H1 (cell line): Measurements from ENCODE around the gene ERICH3. TPM values are rescaled to one million over a fixed set of nuclear protein-coding genes. Genes with fewer than 3 reads are reported as not detected.

Experiments
- CTCF ChIA-PET: fragments of 300-600 bp; sonication (Branson Sonifier 250); formaldehyde crosslinking; loops from one replicate; lab custom pipeline; 2021; ENCODE audit not compliant: partially characterized antibody; lab: Charles Lee
- POLR2A ChIA-PET: fragments of 300-600 bp; sonication (Branson Sonifier 250); formaldehyde crosslinking; loops from one replicate; lab custom pipeline; 2021; ENCODE audit warnings: inconsistent platforms; ENCODE audit not compliant: partially characterized antibody; lab: Charles Lee
- DNase-seq, 2 experiments: peaks; one replicate each; pipeline versions ENCODE4 v3.0.0 to v3.0.0-alpha.2; 2010 to 2022; ENCODE audit warnings: low spot score in 2 of 2, low read depth in 1 of 2, mixed read lengths in 1 of 2
- FAIRE-seq: peaks from 2 replicates; lab custom pipeline; 2011; peaks lifted over from hg19 to GRCh38; lab: Jason Lieb, UNC
- H2AFZ ChIP-seq: 2 replicates; pipeline ENCODE4 v1.8.1; 2012; ENCODE audit warnings: low read length, inconsistent platforms
- H2AK5ac ChIP-seq: 2 replicates; pipeline ENCODE4 v1.6.1; 2013; ENCODE audit warnings: low read depth, low read length
- H2BK120ac ChIP-seq: replicated peaks from 2 replicates; pipeline ENCODE3; 2013; ENCODE audit warnings: low read depth, low read length, inconsistent platforms
- H2BK12ac ChIP-seq: 2 replicates; pipeline ENCODE4 v1.6.1; 2013; ENCODE audit warnings: low read depth, low read length
- H2BK15ac ChIP-seq: 2 replicates; pipeline ENCODE4 v1.6.1; 2013; ENCODE audit warnings: low read length
- H2BK20ac ChIP-seq: 2 replicates; pipeline ENCODE4 v1.6.1; 2013; ENCODE audit warnings: low read length
- H2BK5ac ChIP-seq: 2 replicates; pipeline ENCODE4 v1.6.1; 2013; ENCODE audit warnings: low read depth, low read length
- H3K14ac ChIP-seq: 2 replicates; pipeline ENCODE4 v1.6.1; 2013; ENCODE audit warnings: inconsistent platforms; ENCODE audit not compliant: insufficient read length
- H3K18ac ChIP-seq: 2 replicates; pipeline ENCODE4 v1.6.1; 2013; ENCODE audit warnings: low read length; ENCODE audit errors: extremely low read depth
- H3K23ac ChIP-seq: 2 replicates; pipeline ENCODE4 v1.6.1; 2013; ENCODE audit warnings: inconsistent platforms; ENCODE audit not compliant: insufficient read length
- H3K23me2 ChIP-seq: 2 replicates; pipeline ENCODE4 v1.6.1; 2013; ENCODE audit warnings: low read depth, low read length
- H3K27ac ChIP-seq: 2 replicates; pipeline ENCODE4 v1.6.1; 2011; ENCODE audit warnings: low read depth, low read length, inconsistent platforms
- H3K27me3 ChIP-seq, 4 experiments: replicated peaks in 1 of 4; 1 replicate in 1 of 4; 2 replicates in 3 of 4; pipeline versions ENCODE4 v1.6.1 to v1.8.1; 2011 to 2013; ENCODE audit warnings: low read length in 3 of 4, mild to moderate bottlenecking in 3 of 4, inconsistent platforms in 2 of 4, mixed read lengths in 2 of 4, moderate library complexity in 1 of 4; ENCODE audit not compliant: control insufficient read depth in 3 of 4, insufficient read depth in 3 of 4; ENCODE audit errors: extremely low read depth in 1 of 4
- H3K36me3 ChIP-seq, 4 experiments: 2 replicates each; pipeline versions ENCODE4 v1.6.1 to v1.8.1; 2011 to 2013; ENCODE audit warnings: mild to moderate bottlenecking in 4 of 4, low read length in 3 of 4, moderate library complexity in 2 of 4, control low read depth in 1 of 4, inconsistent platforms in 1 of 4; ENCODE audit not compliant: insufficient read depth in 4 of 4, control insufficient read depth in 2 of 4
- H3K4ac ChIP-seq: replicated peaks from 2 replicates; pipeline ENCODE3; 2013; ENCODE audit warnings: low read length, low read depth, mixed read lengths, inconsistent platforms; ENCODE audit not compliant: insufficient read length
- H3K4me1 ChIP-seq, 4 experiments: replicated peaks in 1 of 4; 1 replicate in 1 of 4; 2 replicates in 3 of 4; pipeline versions ENCODE4 v1.6.1 to v1.8.1; 2011 to 2013; ENCODE audit warnings: low read length in 3 of 4, inconsistent platforms in 2 of 4, mixed read lengths in 1 of 4; ENCODE audit not compliant: insufficient read depth in 4 of 4, control insufficient read depth in 3 of 4
- H3K4me2 ChIP-seq, 2 experiments: 2 replicates each; pipeline versions ENCODE4 v1.6.1 to v1.8.1; 2011 to 2013; ENCODE audit warnings: low read depth in 2 of 2, low read length in 2 of 2, control low read depth in 1 of 2, inconsistent platforms in 1 of 2, mild to moderate bottlenecking in 1 of 2; ENCODE audit not compliant: insufficient read depth in 1 of 2
- H3K4me3 ChIP-seq, 4 experiments: fragments of 200-600, 300-600 bp in 1 of 4; sonication (generic), shearing (Covaris generic), sonication (Bioruptor Twin) in 1 of 4; 2 replicates each; pipeline versions ENCODE4 v1.5.1 to v1.8.1; 2011 to 2016; ENCODE audit warnings: low read length in 4 of 4, low read depth in 3 of 4, control low read depth in 2 of 4, inconsistent platforms in 2 of 4, mild to moderate bottlenecking in 2 of 4, mixed read lengths in 1 of 4, moderate library complexity in 1 of 4; ENCODE audit not compliant: insufficient read depth in 2 of 4; ENCODE audit errors: extremely low read depth in 1 of 4
- H3K56ac ChIP-seq: replicated peaks from 2 replicates; pipeline ENCODE3; 2013; ENCODE audit warnings: low read depth, mild to moderate bottlenecking, mixed read lengths, low read length, inconsistent platforms; ENCODE audit not compliant: insufficient read length
- H3K79me1 ChIP-seq: 2 replicates; pipeline ENCODE4 v1.6.1; 2013; ENCODE audit warnings: low read depth, low read length, control low read depth
- H3K79me2 ChIP-seq, 2 experiments: 2 replicates each; pipeline versions ENCODE4 v1.6.1 to v1.8.1; 2012 to 2013; ENCODE audit warnings: low read length in 2 of 2, mild to moderate bottlenecking in 2 of 2, inconsistent platforms in 1 of 2; ENCODE audit not compliant: insufficient read depth in 2 of 2, control insufficient read depth in 1 of 2
- H3K9ac ChIP-seq, 4 experiments: replicated peaks in 1 of 4; 1 replicate in 1 of 4; 2 replicates in 3 of 4; pipeline versions ENCODE4 v1.6.1 to v1.8.1; 2011 to 2013; ENCODE audit warnings: low read depth in 3 of 4, low read length in 3 of 4, control low read depth in 2 of 4, mild to moderate bottlenecking in 2 of 4, moderate library complexity in 2 of 4, inconsistent platforms in 1 of 4; ENCODE audit errors: extremely low read depth in 1 of 4
- H3K9me3 ChIP-seq, 2 experiments: 2 replicates each; pipeline versions ENCODE4 v1.6.1 to v1.8.1; 2012 to 2013; ENCODE audit warnings: mild to moderate bottlenecking in 2 of 2, moderate library complexity in 2 of 2, control low read depth in 1 of 2, inconsistent platforms in 1 of 2, low read depth in 1 of 2, low read length in 1 of 2, mixed read lengths in 1 of 2; ENCODE audit not compliant: insufficient read depth in 2 of 2
- H4K20me1 ChIP-seq, 2 experiments: replicated peaks in 1 of 2; 2 replicates each; pipeline versions ENCODE3 to v1.8.1; 2011 to 2013; ENCODE audit warnings: inconsistent platforms in 2 of 2, low read length in 2 of 2, mild to moderate bottlenecking in 1 of 2; ENCODE audit not compliant: insufficient read depth in 2 of 2, control insufficient read depth in 1 of 2
- H4K5ac ChIP-seq: 2 replicates; pipeline ENCODE4 v1.6.1; 2013; ENCODE audit warnings: low read length, low read depth, mixed read lengths, inconsistent platforms; ENCODE audit not compliant: insufficient read length
- H4K8ac ChIP-seq: 2 replicates; pipeline ENCODE4 v1.8.0; 2013; ENCODE audit warnings: mild to moderate bottlenecking, moderate library complexity, low read length, inconsistent platforms; ENCODE audit not compliant: insufficient read depth; ENCODE audit errors: extremely low read depth
- H4K91ac ChIP-seq: replicated peaks from 2 replicates; pipeline ENCODE3; 2013; ENCODE audit warnings: low read length, mixed read lengths, inconsistent platforms; ENCODE audit not compliant: insufficient read length
- BACH1 ChIP-seq: IDR thresholded peaks from 2 replicates; pipeline ENCODE4 v1.6.1; 2012; ENCODE audit warnings: low read length, improper control_type of control experiment
- EZH2 ChIP-seq: fragments of 200-600 bp; sonication (generic); IDR thresholded peaks from 2 replicates; pipeline ENCODE4 v1.7.1; 2012; ENCODE audit warnings: low read depth, mild to moderate bottlenecking, moderate library complexity, low read length, inconsistent platforms; ENCODE audit not compliant: severe bottlenecking
- WGBS, 2 experiments: shearing (Covaris generic) in 1 of 2; methylation state at CpG; one replicate each; pipeline versions ENCODE4 v1.1.6 to v1.1.7; 2013 to 2015; ENCODE audit warnings: low lambda C conversion rate in 2 of 2, mixed read lengths in 2 of 2, inconsistent platforms in 1 of 2, low coverage in 1 of 2, missing lambda C conversion rate in 1 of 2; ENCODE audit not compliant: insufficient replicate concordance in 2 of 2, insufficient coverage in 1 of 2, insufficient read length in 1 of 2; ENCODE audit errors: extremely low coverage in 1 of 2, missing lambda C conversion rate in 1 of 2; 5-methylcytosine and 5-hydroxymethylcytosine counted together
- polyA plus RNA-seq, 7 experiments: library from polyadenylated mRNA; depleted of rRNA in 3 of 7; stranded (reverse) in 5 of 7; unstranded in 2 of 7; fragments of >200 nt in 5 of 7; fragments of 200-250 nt in 2 of 7; gene quantifications; 1 replicate in 5 of 7; 2 replicates in 1 of 7; 4 replicates in 1 of 7; pipeline versions ENCODE4 v1.2.1 to v1.2.3, GENCODE V29; 2011 to 2013; ENCODE audit warnings: missing spikeins in 2 of 7, mixed read lengths in 2 of 7
- total RNA-seq: library from RNA; stranded (reverse); fragmentation: NEBNext Ultra II Directional; extraction: Animal tissue kit (Norgen Biotek cat#: 25700); gene quantifications from 2 replicates; pipeline ENCODE4 v1.2.1, GENCODE V29; 2021

The ERICH3 gene
- total and polyA plus RNA-seq, 2 of the 8 experiments (the other 6 are each of a cell fraction or from before 2014, with no cell fraction given) = 0.02 TPM; not detected in 1

GRCh38 chr1:74715806-74716205, 42.2 kb upstream of the ERICH3 start:
- no peak overlapping the region for H4K91ac ChIP-seq
- H4K5ac ChIP-seq = no peak overlapping the region
- H3K9ac ChIP-seq = no peak overlapping the region
- H3K27me3 ChIP-seq = no peaks in the 10 kb centered on the region
- H3K4ac ChIP-seq = no peak overlapping the region
- FAIRE-seq = no peak
- H3K14ac ChIP-seq = no peak overlapping the region
- H2AK5ac ChIP-seq = no peak overlapping the region
- 91% methylated on average over 6 of the region's 6 CpGs; no CpG with 5 or more reads in 1 of the 2 experiments for WGBS, 2 experiments
- H2AFZ ChIP-seq = no peak overlapping the region
- H2BK12ac ChIP-seq = no peak overlapping the region
- no peak overlapping the region for H2BK120ac ChIP-seq
- H4K8ac ChIP-seq = no peak overlapping the region
- H3K4me3 ChIP-seq = no peak overlapping the region
- no peak overlapping the region for H3K18ac ChIP-seq
- no peak overlapping the region for H3K4me2 ChIP-seq
- H2BK20ac ChIP-seq = no peak overlapping the region
- H3K4me1 ChIP-seq = no peaks in the 10 kb centered on the region
- H3K79me2 ChIP-seq = no peaks in the 10 kb centered on the region
- no peak overlapping the region for H3K23ac ChIP-seq
- no peak for TF ChIP-seq BACH1
- no peak for TF ChIP-seq EZH2
- TF ChIP-seq, all 59 proteins: peak for 0
- Histone ChIP-seq H3K27ac (no peak overlapping the region), H3K9me3 (no peaks in the 10 kb centered on the region), H4K20me1 (peaks cover 0 to 2% of the 10 kb centered on the region in 2 experiments), H3K79me1 (no peaks in the 10 kb centered on the region), H3K36me3 (peaks cover 0 to 6% (median 2%) of the 10 kb centered on the region in 4 experiments; a peak in 3 of 8 replicates), H3K23me2 (no peaks in the 10 kb centered on the region), H3K56ac (no peak overlapping the region), H2BK15ac (no peak overlapping the region), H2BK5ac (no peak overlapping the region)
- CTCF ChIA-PET = interaction anchor here (1.0 kb wide), 1 partner anchor 29 kb away, joined by 3 read pairs; no protein-coding TSS in a partner anchor
- DNase-seq = no peak
- POLR2A ChIA-PET = no interaction called here
